HCT116 (cell line): ENCODE results near the gene KLHL6. TPM values are rescaled to one million over a fixed set of nuclear protein-coding genes. Genes with fewer than 3 reads are reported as not detected.

ENCODE experiments used
- ATAC-seq: fragments of 200-7000 bp; cut with Tn5 transposase; 2 replicates; pipeline ENCODE4 v1.9.1; 2020; ENCODE audit warnings: mild to moderate bottlenecking, moderate library complexity
- Bru-seq: library from RNA; stranded (reverse); fragments of 400-500 nt; gene quantifications from one replicate; lab custom pipeline; 2021; lab: Mats Ljungman, UMichigan
- BruChase-seq, 2 experiments: library from RNA; stranded (reverse); fragments of 400-500 nt; gene quantifications; one replicate each; lab custom pipeline; 2021; lab: Mats Ljungman, UMichigan
- BruUV-seq: library from RNA; stranded (reverse); fragments of 400-500 nt; replicated peaks from 2 replicates; lab custom pipeline; 2021; lab: Mats Ljungman, UMichigan
- CTCF ChIA-PET: fragments of 300-600 bp; sonication (Branson Sonifier 250); formaldehyde crosslinking; loops from one replicate; lab custom pipeline; 2021; ENCODE audit warnings: antibody characterized with exemption; lab: Charles Lee
- POLR2A ChIA-PET: fragments of 300-600, 350-600 bp; sonication (Branson Sonifier 250); formaldehyde crosslinking; loops from one replicate; lab custom pipeline; 2021; ENCODE audit warnings: antibody characterized with exemption; lab: Charles Lee
- RAD21 ChIA-PET, 2 experiments: fragments of 300-600 bp; sonication (Branson Sonifier 250); formaldehyde crosslinking; loops; one replicate each; lab custom pipeline; 2023; ENCODE audit warnings: low total read pairs in 2 of 2; ENCODE audit not compliant: uncharacterized antibody in 2 of 2, unreplicated experiment in 2 of 2, low non-redundant PET in 1 of 2; lab: Charles Lee
- DNase-seq: peaks from one replicate; pipeline ENCODE4 v3.0.0-alpha.2; 2010; ENCODE audit warnings: low read depth, low spot score
- H2AFZ ChIP-seq: fragments of 200-600 bp; shearing (Covaris generic), sonication (generic); 2 replicates; pipeline ENCODE4 v1.6.1; 2017; ENCODE audit warnings: low read depth, mixed run types, mixed read lengths, antibody characterized with exemption, low read length; ENCODE audit not compliant: poor library complexity, severe bottlenecking
- H3K27ac ChIP-seq: 2 replicates; pipeline ENCODE4 v1.5.1; 2012; ENCODE audit warnings: low read depth, low read length
- H3K27me3 ChIP-seq: fragments of 200-600 bp; sonication (generic); 2 replicates; pipeline ENCODE4 v1.6.1; 2016; ENCODE audit warnings: mixed run types, low read length, mixed read lengths; ENCODE audit not compliant: insufficient read depth
- H3K36me3 ChIP-seq, 2 experiments: fragments of 200-500 bp in 1 of 2; fragments of 200-600 bp in 1 of 2; sonication (Bioruptor generic) in 1 of 2; sonication (generic) in 1 of 2; 2 replicates each; pipeline versions ENCODE4 v1.5.1 to v1.6.1; 2014 to 2016; ENCODE audit warnings: low read length in 2 of 2, inconsistent platforms in 1 of 2, mixed read lengths in 1 of 2, mixed run types in 1 of 2; ENCODE audit not compliant: insufficient read depth in 2 of 2, control insufficient read depth in 1 of 2
- H3K4me1 ChIP-seq, 2 experiments: fragments of 200-600 bp in 1 of 2; sonication (generic) in 1 of 2; 2 replicates each; pipeline versions ENCODE4 v1.5.1 to v1.6.1; 2012 to 2017; ENCODE audit warnings: low read length in 2 of 2, inconsistent platforms in 1 of 2, mild to moderate bottlenecking in 1 of 2, mixed read lengths in 1 of 2, mixed run types in 1 of 2, moderate library complexity in 1 of 2; ENCODE audit not compliant: insufficient read depth in 2 of 2, control insufficient read depth in 1 of 2
- H3K4me2 ChIP-seq: fragments of 200-600 bp; sonication (generic); 2 replicates; pipeline ENCODE4 v1.6.1; 2017; ENCODE audit warnings: mixed run types, low read length, mixed read lengths
- H3K4me3 ChIP-seq, 2 experiments: fragments of 200-600 bp in 1 of 2; sonication (generic) in 1 of 2; replicated peaks in 1 of 2; 2 replicates each; pipeline ENCODE4 v1.5.1; 2011 to 2016; ENCODE audit warnings: low read length in 2 of 2, control low read depth in 1 of 2, low read depth in 1 of 2, mild to moderate bottlenecking in 1 of 2, mixed read lengths in 1 of 2, mixed run types in 1 of 2
- H3K79me2 ChIP-seq: fragments of 200-600 bp; sonication (generic); 2 replicates; pipeline ENCODE4 v1.6.1; 2017; ENCODE audit warnings: mild to moderate bottlenecking, mixed run types, low read length, moderate library complexity, mixed read lengths; ENCODE audit not compliant: insufficient read depth
- H3K9ac ChIP-seq: fragments of 200-600 bp; sonication (generic); 2 replicates; pipeline ENCODE4 v1.6.1; 2016; ENCODE audit warnings: low read length, mixed read lengths
- H3K9me2 ChIP-seq: fragments of 200-600 bp; sonication (generic), shearing (Covaris generic); 2 replicates; pipeline ENCODE4 v1.6.1; 2017; ENCODE audit warnings: mixed run types, mild to moderate bottlenecking, moderate library complexity; ENCODE audit not compliant: insufficient read depth
- H3K9me3 ChIP-seq, 2 experiments: fragments of 200-500 bp in 1 of 2; fragments of 200-600 bp in 1 of 2; sonication (Bioruptor generic) in 1 of 2; sonication (generic) in 1 of 2; 2 replicates each; pipeline ENCODE4 v1.6.1; 2014 to 2017; ENCODE audit warnings: low read length in 2 of 2, mixed read lengths in 2 of 2, inconsistent platforms in 1 of 2, low read depth in 1 of 2, mild to moderate bottlenecking in 1 of 2, mixed run types in 1 of 2, moderate library complexity in 1 of 2; ENCODE audit not compliant: control insufficient read depth in 1 of 2, insufficient read depth in 1 of 2
- H4K20me1 ChIP-seq: fragments of 200-600 bp; sonication (generic), shearing (Covaris generic); 2 replicates; pipeline ENCODE4 v1.6.1; 2017; ENCODE audit warnings: mixed run types, mild to moderate bottlenecking, moderate library complexity; ENCODE audit not compliant: insufficient read depth
- CBX3 ChIP-seq: IDR thresholded peaks from 2 replicates; pipeline ENCODE4 v1.6.1; 2012; ENCODE audit warnings: low read depth
- EZH2phosphoT487 ChIP-seq: fragments of 200-600 bp; IDR thresholded peaks from 2 replicates; pipeline ENCODE4 v1.6.1; 2018; ENCODE audit warnings: antibody characterized with exemption, borderline replicate concordance
- FOSL1 ChIP-seq: IDR thresholded peaks from 2 replicates; pipeline ENCODE4 v1.6.1; 2012; ENCODE audit warnings: low read depth
- POLR2AphosphoS5 ChIP-seq: IDR thresholded peaks from 2 replicates; pipeline ENCODE4 v1.6.1; 2011; ENCODE audit warnings: mild to moderate bottlenecking, low read depth, low read length, moderate library complexity
- RAD21 ChIP-seq: IDR thresholded peaks from 2 replicates; pipeline ENCODE4 v1.6.1; 2012; ENCODE audit warnings: low read depth, mild to moderate bottlenecking
- SP1 ChIP-seq: IDR thresholded peaks from 2 replicates; pipeline ENCODE4 v1.6.1; 2012; ENCODE audit warnings: low read depth
- TCF7L2 ChIP-seq: IDR thresholded peaks from 2 replicates; pipeline ENCODE4 v1.7.0; 2011; ENCODE audit warnings: borderline replicate concordance, inconsistent platforms; ENCODE audit not compliant: insufficient read depth, insufficient read length; ENCODE audit errors: extremely low read depth
- ZFX ChIP-seq: fragments of 450-650 bp; IDR thresholded peaks from 2 replicates; pipeline ENCODE4 v1.6.1; 2017
- ZNF274 ChIP-seq: fragments of 200-500 bp; sonication (Bioruptor generic); IDR thresholded peaks from 2 replicates; pipeline ENCODE4 v1.6.1; 2014; ENCODE audit warnings: mild to moderate bottlenecking, low read depth, low read length, inconsistent platforms
- intact Hi-C: fragments of 100-400 bp; cut with micrococcal nuclease; formaldehyde crosslinking; loops from 2 replicates; pipeline ENCODE4 v1.10.0; 2022
- long read RNA-seq: library from polyadenylated mRNA; unstranded; transcript quantifications from one replicate; pipeline ENCODE4 v2.0.0, GENCODE V29; 2021; ENCODE audit not compliant: unreplicated experiment
- polyA plus RNA-seq: library from polyadenylated mRNA; unstranded; fragments of >200 nt; gene quantifications from 2 replicates; pipeline ENCODE4 v1.2.1, GENCODE V29; 2012; ENCODE audit warnings: missing spikeins
- total RNA-seq: library from RNA; stranded (reverse); gene quantifications from one replicate; pipeline ENCODE4 v1.2.1, GENCODE V29; 2021; ENCODE audit not compliant: unreplicated experiment
- TF ChIP-seq, protein P1 (sequence below): IDR thresholded peaks from 2 replicates; pipeline ENCODE4 v1.6.1; 2012
- TF ChIP-seq, protein P2 (sequence below): IDR thresholded peaks from 2 replicates; pipeline ENCODE4 v1.6.1; 2012

The KLHL6 gene, protein sequence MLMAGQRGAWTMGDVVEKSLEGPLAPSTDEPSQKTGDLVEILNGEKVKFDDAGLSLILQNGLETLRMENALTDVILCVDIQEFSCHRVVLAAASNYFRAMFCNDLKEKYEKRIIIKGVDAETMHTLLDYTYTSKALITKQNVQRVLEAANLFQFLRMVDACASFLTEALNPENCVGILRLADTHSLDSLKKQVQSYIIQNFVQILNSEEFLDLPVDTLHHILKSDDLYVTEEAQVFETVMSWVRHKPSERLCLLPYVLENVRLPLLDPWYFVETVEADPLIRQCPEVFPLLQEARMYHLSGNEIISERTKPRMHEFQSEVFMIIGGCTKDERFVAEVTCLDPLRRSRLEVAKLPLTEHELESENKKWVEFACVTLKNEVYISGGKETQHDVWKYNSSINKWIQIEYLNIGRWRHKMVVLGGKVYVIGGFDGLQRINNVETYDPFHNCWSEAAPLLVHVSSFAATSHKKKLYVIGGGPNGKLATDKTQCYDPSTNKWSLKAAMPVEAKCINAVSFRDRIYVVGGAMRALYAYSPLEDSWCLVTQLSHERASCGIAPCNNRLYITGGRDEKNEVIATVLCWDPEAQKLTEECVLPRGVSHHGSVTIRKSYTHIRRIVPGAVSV
- total RNA-seq, result 0.15 TPM
- 0.02 TPM in 1 of 2 replicates, not detected in the other for polyA plus RNA-seq
- Bru-seq, nascent RNA, result percentile 3 among the genes with signal in this experiment
- percentile 2 among the genes with signal in this experiment for BruChase-seq, experiment 1, labeled RNA remaining after a 6-hour chase
- percentile 5 among the genes with signal in this experiment for BruChase-seq, experiment 2, labeled RNA remaining after a 2-hour chase
- long read RNA-seq, result 0 reads

DNA sequence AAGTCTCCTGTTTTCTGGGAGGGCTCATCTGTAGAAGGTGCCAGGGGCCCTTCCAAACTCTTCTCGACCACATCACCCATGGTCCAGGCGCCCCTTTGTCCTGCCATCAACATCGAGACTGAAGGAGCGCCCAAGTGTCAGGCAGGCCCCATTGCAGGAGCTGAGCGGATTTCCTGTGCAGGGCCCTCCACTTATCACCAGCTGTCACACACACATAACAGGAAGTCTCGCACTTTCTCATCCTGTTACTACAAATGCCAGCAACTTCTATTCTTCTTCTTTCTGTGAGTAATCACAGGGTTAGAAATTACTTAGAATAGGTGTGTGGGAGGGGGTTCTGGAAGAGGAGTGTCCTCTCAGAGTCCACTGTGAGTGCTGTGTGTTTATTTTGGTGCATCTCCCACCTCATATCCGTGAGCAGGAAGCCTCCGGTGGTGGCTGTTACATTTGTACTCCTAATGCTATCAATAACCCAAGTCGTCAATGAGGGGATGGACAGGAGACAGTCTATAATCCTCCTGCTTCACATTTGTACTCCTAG lies at the start of gene KLHL6:
Gene KLHL6 (minus strand): TSS at position 166 of the 541 bp plus-strand sequence. CDS start 53 bp downstream, at position 113.
- Histone ChIP-seq H3K36me3 (no peaks in the 10 kb centered on the region), H3K9me2 (no peaks in the 10 kb centered on the region), H3K79me2 (no peaks in the 10 kb centered on the region), H2AFZ (no peak within 1 kb of the TSS), H3K27ac (no peak within 1 kb of the TSS), H4K20me1 (no peaks in the 10 kb centered on the region), H3K4me2 (no peak within 1 kb of the TSS), H3K27me3 (no peaks in the 10 kb centered on the region), H3K4me3 (no peak within 1 kb of the TSS), H3K4me1 (no peaks in the 10 kb centered on the region), H3K9ac (no peak within 1 kb of the TSS), H3K9me3 (no peaks in the 10 kb centered on the region)
- intact Hi-C loops, result no loop called here
- TF ChIP-seq ZNF274 (no peak), FOSL1 (no peak), TCF7L2 (no peak), RAD21 (no peak), EZH2phosphoT487 (no peak), SP1 (no peak), CBX3 (no peak), ZFX (no peak), POLR2AphosphoS5 (no peak)
- TF ChIP-seq, protein P1, sequence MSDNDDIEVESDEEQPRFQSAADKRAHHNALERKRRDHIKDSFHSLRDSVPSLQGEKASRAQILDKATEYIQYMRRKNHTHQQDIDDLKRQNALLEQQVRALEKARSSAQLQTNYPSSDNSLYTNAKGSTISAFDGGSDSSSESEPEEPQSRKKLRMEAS, result no peak
- TF ChIP-seq, protein P2, sequence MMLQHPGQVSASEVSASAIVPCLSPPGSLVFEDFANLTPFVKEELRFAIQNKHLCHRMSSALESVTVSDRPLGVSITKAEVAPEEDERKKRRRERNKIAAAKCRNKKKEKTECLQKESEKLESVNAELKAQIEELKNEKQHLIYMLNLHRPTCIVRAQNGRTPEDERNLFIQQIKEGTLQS, result no peak
- no peak for ATAC-seq
- no TSS peak for BruUV-seq
- CTCF ChIA-PET, result no interaction called here
- RAD21 ChIA-PET, result no interaction called here
- no peak for DNase-seq
- POLR2A ChIA-PET, result no interaction called here
